MM.1S (cell line): ENCODE results near the gene CPT1B.

ENCODE experiments used
- DNase-seq: peaks from one replicate; pipeline ENCODE4 v3.0.0-alpha.2; 2015
- H2AFZ ChIP-seq: fragments of 300-600 bp; sonication (generic); 2 replicates; pipeline ENCODE4 v1.6.0; 2016; ENCODE audit warnings: antibody characterized with exemption, low read length
- H3F3A ChIP-seq: fragments of 300-600 bp; sonication (generic); 2 replicates; pipeline ENCODE4 v1.6.1; 2016; ENCODE audit warnings: mild to moderate bottlenecking, antibody characterized with exemption, low read length, moderate library complexity, mixed read lengths; ENCODE audit not compliant: insufficient read depth
- H3K27ac ChIP-seq: fragments of 300-600 bp; sonication (generic); 2 replicates; pipeline ENCODE4 v1.5.1; 2016; ENCODE audit warnings: mild to moderate bottlenecking, low read length
- H3K27me3 ChIP-seq: fragments of 300-600 bp; sonication (generic); replicated peaks from 2 replicates; pipeline ENCODE4 v1.6.0; 2016; ENCODE audit warnings: low read length; ENCODE audit not compliant: insufficient read depth
- H3K36me3 ChIP-seq: fragments of 300-600 bp; sonication (generic); replicated peaks from 2 replicates; pipeline ENCODE4 v1.6.1; 2016; ENCODE audit warnings: mild to moderate bottlenecking, low read length, mixed read lengths; ENCODE audit not compliant: insufficient read depth
- H3K4me1 ChIP-seq: fragments of 300-600 bp; sonication (generic); 2 replicates; pipeline ENCODE4 v1.6.1; 2016; ENCODE audit warnings: low read length, mixed read lengths
- H3K4me2 ChIP-seq: fragments of 300-600 bp; sonication (generic); 2 replicates; pipeline ENCODE4 v1.6.0; 2016; ENCODE audit warnings: low read depth, low read length
- H3K4me3 ChIP-seq: fragments of 300-600 bp; sonication (generic); 2 replicates; pipeline ENCODE4 v1.5.1; 2016; ENCODE audit warnings: low read length, mixed read lengths
- H3K79me2 ChIP-seq: fragments of 300-600 bp; sonication (generic); 2 replicates; pipeline ENCODE4 v1.6.1; 2016; ENCODE audit warnings: mixed run types, low read length, mixed read lengths
- H3K9ac ChIP-seq: fragments of 300-600 bp; sonication (generic); 2 replicates; pipeline ENCODE4 v1.6.1; 2016; ENCODE audit warnings: low read length, mixed read lengths
- H3K9me2 ChIP-seq: fragments of 300-600 bp; sonication (generic); replicated peaks from 2 replicates; pipeline ENCODE4 v1.6.1; 2016; ENCODE audit warnings: mild to moderate bottlenecking, low read length, mixed read lengths; ENCODE audit not compliant: insufficient read depth
- H3K9me3 ChIP-seq: fragments of 300-600 bp; sonication (generic); replicated peaks from 2 replicates; pipeline ENCODE4 v1.6.1; 2016; ENCODE audit warnings: mild to moderate bottlenecking, low read length, mixed read lengths; ENCODE audit not compliant: insufficient read depth
- H4K20me1 ChIP-seq: fragments of 300-600 bp; sonication (generic); 2 replicates; pipeline ENCODE4 v1.6.1; 2016; ENCODE audit warnings: mild to moderate bottlenecking, low read length, moderate library complexity, mixed read lengths; ENCODE audit not compliant: insufficient read depth
- EZH2 ChIP-seq: fragments of 300-600 bp; sonication (generic); optimal IDR thresholded peaks from 2 replicates; pipeline ENCODE3; 2017; ENCODE audit warnings: low read depth, mild to moderate bottlenecking, antibody characterized with exemption, low read length, mixed read lengths
- EZH2phosphoT487 ChIP-seq: fragments of 300-600 bp; sonication (generic); IDR thresholded peaks from 2 replicates; pipeline ENCODE4 v1.6.1; 2018; ENCODE audit warnings: antibody characterized with exemption, low read length
- TF ChIP-seq, protein P1 (sequence below): fragments of 300-600 bp; sonication (generic); IDR thresholded peaks from 2 replicates; pipeline ENCODE4 v1.5.1; 2016; ENCODE audit warnings: antibody characterized with exemption, low read length, mixed read lengths

Gene CPT1B

DNA sequence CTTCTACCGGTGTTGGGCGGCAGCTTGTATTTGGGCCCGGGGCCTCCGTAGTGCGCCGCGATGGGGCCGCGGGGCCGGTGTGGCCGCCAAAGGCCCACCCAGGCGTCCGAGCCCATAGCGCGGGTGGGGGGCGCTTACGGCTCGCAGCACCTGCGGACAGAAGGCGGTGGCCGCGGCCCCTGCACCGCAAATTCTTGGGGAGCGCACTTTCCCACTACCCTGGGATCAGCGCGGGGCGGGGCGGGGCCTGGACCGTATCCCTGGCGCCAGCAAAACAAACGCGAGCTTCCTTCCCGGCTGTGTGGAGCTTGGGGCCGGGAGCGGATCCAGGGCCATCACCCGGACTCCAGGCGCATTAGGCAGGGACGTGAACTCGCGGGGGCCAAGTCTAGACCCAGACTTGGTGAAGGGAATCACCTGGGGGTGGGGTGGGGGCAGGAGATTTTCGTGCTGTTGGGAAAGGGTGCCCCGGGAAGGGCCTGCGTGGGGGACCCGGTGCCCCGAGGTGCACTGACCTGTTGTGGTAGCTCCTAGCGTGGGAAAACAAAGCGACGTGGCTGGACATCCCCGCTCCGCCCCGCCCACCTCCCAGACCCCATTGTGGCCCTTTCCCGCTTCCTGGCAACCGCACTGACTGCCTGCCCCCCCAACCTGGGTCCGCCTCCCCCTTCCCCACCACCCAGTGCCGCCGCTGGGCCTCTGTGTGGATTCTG, 46.1 kb downstream of the CPT1B start:
- Histone ChIP-seq H4K20me1 (no peaks in the 10 kb centered on the region), H3K27ac (no peak overlapping the region), H3K9me3 (no peaks in the 10 kb centered on the region), H3K9me2 (no peaks in the 10 kb centered on the region), H3K36me3 (no peaks in the 10 kb centered on the region), H3K4me3 (no peak overlapping the region; the same call in 1 of the 2 replicates), H3K27me3 (peaks cover 9% of the 10 kb centered on the region; the same call in 1 of the 2 replicates), H3K4me1 (peaks cover 34% of the 10 kb centered on the region), H2AFZ (no peak overlapping the region), H3F3A (peaks cover 32% of the 10 kb centered on the region), H3K79me2 (no peaks in the 10 kb centered on the region), H3K4me2 (peak overlapping the region; percentile 95; the same call in 1 of the 2 replicates), H3K9ac (no peak overlapping the region)
- no peak for DNase-seq
- TF ChIP-seq EZH2 (no peak), EZH2phosphoT487 (no peak)
- TF ChIP-seq, protein P1, sequence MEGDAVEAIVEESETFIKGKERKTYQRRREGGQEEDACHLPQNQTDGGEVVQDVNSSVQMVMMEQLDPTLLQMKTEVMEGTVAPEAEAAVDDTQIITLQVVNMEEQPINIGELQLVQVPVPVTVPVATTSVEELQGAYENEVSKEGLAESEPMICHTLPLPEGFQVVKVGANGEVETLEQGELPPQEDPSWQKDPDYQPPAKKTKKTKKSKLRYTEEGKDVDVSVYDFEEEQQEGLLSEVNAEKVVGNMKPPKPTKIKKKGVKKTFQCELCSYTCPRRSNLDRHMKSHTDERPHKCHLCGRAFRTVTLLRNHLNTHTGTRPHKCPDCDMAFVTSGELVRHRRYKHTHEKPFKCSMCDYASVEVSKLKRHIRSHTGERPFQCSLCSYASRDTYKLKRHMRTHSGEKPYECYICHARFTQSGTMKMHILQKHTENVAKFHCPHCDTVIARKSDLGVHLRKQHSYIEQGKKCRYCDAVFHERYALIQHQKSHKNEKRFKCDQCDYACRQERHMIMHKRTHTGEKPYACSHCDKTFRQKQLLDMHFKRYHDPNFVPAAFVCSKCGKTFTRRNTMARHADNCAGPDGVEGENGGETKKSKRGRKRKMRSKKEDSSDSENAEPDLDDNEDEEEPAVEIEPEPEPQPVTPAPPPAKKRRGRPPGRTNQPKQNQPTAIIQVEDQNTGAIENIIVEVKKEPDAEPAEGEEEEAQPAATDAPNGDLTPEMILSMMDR, result no peak

DNA sequence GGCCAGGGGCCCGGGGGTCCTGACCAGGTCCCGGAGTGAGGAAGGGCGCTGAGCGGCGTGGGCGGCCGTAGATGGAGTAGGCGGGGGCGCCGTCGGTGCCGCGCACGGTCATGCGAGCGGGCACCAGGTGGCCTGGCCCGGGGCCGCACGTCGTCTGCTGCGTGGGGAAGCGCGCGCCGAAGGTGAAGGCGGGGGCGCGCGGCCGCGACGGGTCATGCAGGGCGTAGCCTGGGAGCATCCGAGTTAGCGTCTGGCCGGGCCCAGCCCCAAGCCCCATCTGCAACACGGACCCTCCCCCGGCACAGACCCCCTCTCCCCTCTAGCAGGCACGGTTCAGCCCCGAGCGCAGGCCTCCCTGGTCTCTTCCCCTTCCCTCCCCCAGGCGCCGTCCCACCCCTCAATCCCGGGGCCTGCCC, 46.7 kb downstream of the CPT1B start:
- Histone ChIP-seq H3K79me2 (0 out of 2 replicates have a peak, but pooled peaks cover 2% of the 10 kb centered on the region), H3K27me3 (peaks cover 9% of the 10 kb centered on the region; the same call in 1 of the 2 replicates), H3K4me2 (peak overlapping the region; percentile 95), H3K9ac (peak overlapping the region; percentile 71), H4K20me1 (no peaks in the 10 kb centered on the region), H2AFZ (peak overlapping the region; percentile 79; the same call in 1 of the 2 replicates), H3K36me3 (no peaks in the 10 kb centered on the region), H3K4me1 (peaks cover 32% of the 10 kb centered on the region), H3K9me3 (no peaks in the 10 kb centered on the region), H3K27ac (no peak overlapping the region), H3K4me3 (peak overlapping the region; percentile 63), H3K9me2 (no peaks in the 10 kb centered on the region), H3F3A (peaks cover 28% of the 10 kb centered on the region)
- TF ChIP-seq, protein P1, result no peak
- TF ChIP-seq EZH2phosphoT487 (no peak), EZH2 (no peak)
- DNase-seq, result no peak

GRCh38 chr22:50530877-50531545, 47.2 kb downstream of the CPT1B start:
- Histone ChIP-seq H3K4me2 (peak overlapping the region; percentile 95), H3K27ac (peak overlapping the region; percentile 54; the same call in 1 of the 2 replicates), H3K36me3 (no peaks in the 10 kb centered on the region), H3K9me3 (no peaks in the 10 kb centered on the region), H3K9me2 (no peaks in the 10 kb centered on the region), H3K4me1 (peaks cover 27% of the 10 kb centered on the region), H3F3A (peaks cover 22% of the 10 kb centered on the region), H3K27me3 (peaks cover 9% of the 10 kb centered on the region; the same call in 1 of the 2 replicates), H2AFZ (peak overlapping the region; percentile 79), H3K4me3 (peak overlapping the region; percentile 63), H3K9ac (peak overlapping the region; percentile 71), H3K79me2 (0 out of 2 replicates have a peak, but pooled peaks cover 4% of the 10 kb centered on the region), H4K20me1 (no peaks in the 10 kb centered on the region)
- TF ChIP-seq, protein P1, result no peak
- TF ChIP-seq EZH2phosphoT487 (no peak), EZH2 (no peak)
- peak; percentile 77 for DNase-seq
